ENCODE results near the gene RPL29.

- no peak for TF ChIP-seq POLR2A (IDR thresholded peaks at IDR 0.05; ENCODE audit: low read length)
- no peak for TF ChIP-seq GATA1 (IDR thresholded peaks at IDR 0.05; ENCODE audit: low read depth, low read length)
Measured at GRCh38 chr3:52043750-52044149, 48.1 kb upstream of the RPL29 start.
